Activated effector memory CD4-positive, alpha-beta T cell treated with Interleukin-2 at 50 U/mL for 16 hours (primary cell): ENCODE data around the gene GRIK3.

ENCODE experiments used
- DNase-seq: peaks from one replicate; pipeline ENCODE4 v3.0.0-alpha.2; 2020

GRIK3 gene

DNA sequence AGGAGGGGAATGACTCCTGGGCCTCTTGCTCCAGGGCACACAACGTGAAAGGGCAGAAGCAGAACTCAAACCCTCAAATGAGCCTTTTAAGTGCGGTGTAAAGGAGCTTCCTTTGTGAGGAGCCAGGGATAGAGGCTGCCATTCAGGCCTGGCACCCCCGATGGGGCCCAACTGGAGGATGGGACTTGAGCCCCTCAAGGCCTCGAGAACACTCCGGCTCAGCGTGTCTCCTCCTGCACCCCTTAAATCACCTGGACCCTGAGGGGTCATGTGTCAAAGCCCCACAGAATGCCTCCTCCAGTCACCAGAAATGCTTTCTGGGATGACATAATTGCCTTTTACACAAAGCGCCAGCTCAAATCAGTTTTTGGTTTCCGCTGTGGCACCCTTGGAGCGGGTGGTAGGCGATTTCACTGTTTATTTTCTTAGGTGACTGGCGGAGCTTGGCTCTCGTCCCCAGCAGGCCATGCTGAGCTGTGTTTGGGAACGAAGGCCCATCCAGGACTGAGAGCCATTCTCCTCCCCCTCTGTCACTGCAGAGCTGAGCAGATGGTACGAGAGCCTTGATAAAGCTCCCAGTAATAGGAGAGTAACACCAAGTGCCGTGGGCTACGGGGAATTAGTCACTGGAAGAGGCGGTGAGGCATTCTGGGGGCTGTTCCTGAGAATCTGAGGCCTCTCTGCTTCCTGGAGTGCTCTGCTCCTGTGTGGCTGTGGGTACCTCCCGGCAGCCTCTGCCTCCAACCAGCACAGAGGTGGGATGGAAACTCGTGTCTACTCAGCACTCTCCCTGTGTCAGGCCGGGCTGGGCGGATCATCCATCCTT lies 163.0 kb downstream of the GRIK3 start:
- no peak for DNase-seq

- DNase-seq = no peak
Observed at GRCh38 chr1:36869826-36870225, 164.5 kb downstream of the GRIK3 start.

GRCh38 chr1:36869054-36869453 lies 165.3 kb downstream of the GRIK3 start:
- DNase-seq = no peak

DNA sequence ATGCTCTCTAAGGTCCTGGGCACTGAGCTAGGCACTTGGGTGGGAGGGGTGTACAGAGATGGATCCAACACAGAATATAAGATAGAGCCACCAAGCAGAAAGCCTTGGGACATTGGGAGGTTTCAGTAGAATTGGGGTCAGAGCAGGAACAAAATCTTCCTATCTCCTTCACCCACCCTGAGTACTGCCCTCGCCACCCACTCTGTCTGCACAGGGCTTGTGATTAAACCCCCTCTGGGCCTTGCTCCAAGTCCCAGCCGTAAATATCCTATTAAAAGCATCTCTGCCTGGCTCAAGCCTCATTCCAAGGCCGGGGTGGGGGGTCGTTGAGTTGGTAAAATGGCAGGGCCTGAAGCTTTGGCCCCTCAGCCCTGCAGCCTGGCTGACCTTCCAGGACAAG lies 166.7 kb downstream of the GRIK3 start:
- no peak for DNase-seq

GRCh38 chr1:36866169-36866814 lies 168.0 kb downstream of the GRIK3 start:
- no peak for DNase-seq

DNA sequence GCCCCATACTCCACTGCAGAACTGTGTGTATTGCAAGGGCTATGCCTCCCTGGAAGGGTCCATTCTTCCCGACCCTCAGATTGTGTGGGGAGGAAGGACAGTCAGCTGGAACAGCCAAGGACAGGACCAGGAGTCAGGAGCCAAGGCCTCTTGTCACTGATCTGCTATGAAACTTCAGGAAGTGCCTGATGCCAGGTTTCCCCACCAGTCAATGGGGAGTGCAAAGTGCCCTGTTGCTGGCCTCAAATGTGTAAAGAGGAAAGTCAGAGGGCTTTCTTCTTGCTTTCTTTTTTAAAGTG lies 168.8 kb downstream of the GRIK3 start:
- DNase-seq = no peak

DNA sequence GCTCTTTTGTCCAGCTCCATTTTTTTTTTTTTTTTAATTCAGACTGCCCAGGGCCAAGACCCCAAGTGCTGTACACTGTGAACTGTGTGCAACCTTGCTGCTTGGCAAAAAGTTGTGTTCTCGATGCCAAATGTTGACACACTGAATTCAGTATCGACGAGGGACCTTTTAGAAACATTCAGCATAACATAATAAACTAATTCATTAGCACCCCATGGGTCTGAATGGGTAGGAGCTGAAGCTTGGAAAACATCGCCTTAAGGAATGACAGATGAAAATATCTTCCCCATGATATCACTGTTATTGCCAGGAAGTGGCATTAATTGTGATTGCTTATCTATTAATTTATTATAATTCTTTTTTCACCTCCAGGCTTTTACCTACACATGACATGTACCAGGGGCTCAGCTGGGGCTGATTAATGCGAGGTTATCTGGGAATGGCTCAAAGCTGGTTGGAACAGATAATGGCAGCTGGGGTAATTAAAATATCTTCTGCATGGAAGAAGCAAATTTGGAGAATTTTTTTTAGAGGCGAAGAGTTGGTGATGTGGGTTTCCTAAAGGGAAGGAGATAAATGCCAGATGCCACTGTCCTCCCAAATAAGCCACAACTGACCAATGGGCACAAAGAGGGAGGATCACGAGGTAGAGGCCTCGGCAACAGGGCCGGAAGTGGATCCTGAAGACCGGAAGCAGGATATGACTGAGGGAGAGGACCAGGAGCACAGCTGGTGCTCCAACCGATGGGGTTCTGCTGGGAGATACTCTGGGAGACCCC lies 169.3 kb downstream of the GRIK3 start:
- no peak for DNase-seq

GRCh38 chr1:36864182-36864822 lies 170.0 kb downstream of the GRIK3 start:
- DNase-seq = no peak

DNA sequence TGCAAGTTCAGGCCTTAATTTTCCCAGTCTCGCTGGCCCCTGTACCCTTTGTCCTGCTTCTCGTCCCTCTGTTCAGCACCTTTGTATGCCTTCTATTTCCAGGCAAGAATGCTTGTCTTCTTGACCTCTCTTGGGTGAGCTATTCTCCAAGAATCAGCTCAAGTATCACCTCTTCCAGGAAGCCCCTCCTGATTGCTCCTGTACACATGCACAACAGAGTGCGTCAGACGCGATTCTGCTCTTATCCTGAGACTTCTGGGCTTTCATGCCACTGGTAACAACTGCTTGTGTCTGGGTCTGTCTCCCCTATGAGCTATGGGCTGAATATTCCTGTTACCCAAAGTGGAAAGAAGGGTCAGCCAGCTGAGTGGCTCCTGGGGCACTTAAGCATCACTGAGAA lies 170.8 kb downstream of the GRIK3 start:
- no peak for DNase-seq

- no peak for DNase-seq
Observed at GRCh38 chr1:36863061-36863460, 171.3 kb downstream of the GRIK3 start.

DNA sequence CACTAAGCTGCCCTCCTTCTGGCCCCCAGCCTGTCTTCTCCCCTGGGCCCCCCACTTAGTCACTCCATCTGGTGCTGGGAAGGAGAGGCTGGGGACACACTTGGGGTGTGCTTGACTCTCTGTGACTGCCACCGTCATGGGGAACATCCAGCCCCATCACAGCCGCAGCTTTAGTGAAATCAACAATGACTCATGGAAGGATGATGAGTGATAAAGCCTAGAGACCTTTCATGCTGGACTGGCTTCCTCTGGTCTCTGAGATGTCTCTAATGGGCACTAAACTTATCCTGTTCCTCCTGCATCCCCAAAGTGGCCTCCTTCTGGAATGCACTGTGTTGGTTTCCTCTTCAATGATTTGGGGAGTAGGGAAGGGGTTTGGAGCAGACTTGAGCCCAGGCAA lies 172.9 kb downstream of the GRIK3 start:
- no peak for DNase-seq

- no peak for DNase-seq
Observed at GRCh38 chr1:36859926-36860325, 174.4 kb downstream of the GRIK3 start.

- DNase-seq = no peak
Observed at GRCh38 chr1:36858981-36859380, 175.3 kb downstream of the GRIK3 start.

GRCh38 chr1:36858553-36858952 lies 175.8 kb downstream of the GRIK3 start:
- DNase-seq = no peak

DNA sequence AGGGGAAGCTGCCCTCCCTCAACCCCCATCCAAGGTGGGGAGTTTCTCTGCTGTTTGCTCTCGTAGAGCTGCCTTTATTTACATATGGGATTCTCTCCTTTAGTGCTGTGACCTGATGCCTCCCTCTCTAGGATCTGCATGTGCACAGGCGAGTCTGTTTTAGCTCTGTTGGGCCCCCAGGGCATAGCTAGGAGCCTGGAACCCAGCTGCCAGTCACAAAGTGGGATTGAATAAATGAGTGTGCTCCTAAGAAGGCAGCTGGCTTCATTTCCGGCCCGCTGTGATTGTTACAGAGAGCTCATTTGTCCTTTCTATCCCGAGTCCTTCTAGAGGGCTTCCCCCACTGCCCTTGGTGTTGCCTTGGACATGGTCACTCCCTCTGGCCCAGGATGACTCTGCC lies 176.6 kb downstream of the GRIK3 start:
- DNase-seq = no peak

DNA sequence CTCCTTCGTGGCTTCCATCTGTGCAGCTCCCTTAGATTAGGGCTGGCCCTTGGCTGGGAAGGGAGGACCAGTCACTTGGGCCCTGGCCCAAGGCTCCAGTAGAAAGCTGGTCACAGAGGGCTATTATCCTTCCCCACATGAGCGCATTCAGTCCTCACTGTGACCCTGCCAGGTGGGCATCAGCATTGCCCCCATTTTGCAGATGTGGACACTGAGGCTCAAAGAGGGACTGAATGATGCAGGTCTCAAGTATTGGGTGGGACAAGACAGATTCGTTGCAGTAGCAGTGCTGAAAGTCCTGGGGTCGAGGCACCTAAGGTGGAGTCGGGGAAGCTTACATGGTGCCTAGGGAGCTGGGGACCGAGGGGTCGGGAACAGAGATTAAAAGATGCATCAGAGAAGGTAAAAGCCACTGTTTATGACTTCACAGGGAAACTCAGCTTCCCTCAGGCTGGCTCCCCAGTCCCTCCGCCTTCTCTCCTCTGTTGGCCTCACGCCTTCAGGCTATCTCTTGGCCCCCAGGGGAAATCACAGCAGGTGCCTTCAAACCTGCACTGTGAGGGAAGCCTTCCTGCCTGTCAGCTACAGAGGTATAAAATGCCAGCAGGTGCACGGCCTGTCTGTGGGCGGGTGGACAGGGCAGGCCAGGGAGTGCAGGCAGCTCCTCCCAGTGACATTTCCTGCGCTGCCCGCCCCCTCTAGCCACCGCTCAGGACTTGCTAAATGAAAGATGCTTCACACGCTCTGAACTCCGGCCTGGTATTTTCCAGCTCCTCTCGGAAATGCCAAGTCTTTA lies 178.4 kb downstream of the GRIK3 start:
- DNase-seq = no peak

DNA sequence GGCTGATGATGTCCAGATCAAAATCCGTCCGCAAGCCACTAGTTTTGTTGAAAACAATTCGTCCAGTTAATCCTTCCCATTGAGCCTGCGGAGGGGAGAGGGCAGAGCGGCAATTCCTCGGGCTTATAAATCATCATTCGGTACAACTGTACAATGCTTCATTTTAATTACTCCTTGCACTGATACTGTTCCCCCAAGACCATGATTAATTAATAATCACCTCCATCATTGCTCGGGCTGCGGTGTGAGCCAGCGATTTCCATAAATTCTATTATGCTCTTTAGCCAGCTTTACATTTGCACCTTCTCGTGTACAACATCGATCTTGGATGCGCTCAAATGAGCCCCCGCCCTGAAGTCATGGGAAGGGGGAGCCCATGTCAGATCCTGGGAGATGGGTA lies 180.7 kb downstream of the GRIK3 start:
- no peak for DNase-seq

DNA sequence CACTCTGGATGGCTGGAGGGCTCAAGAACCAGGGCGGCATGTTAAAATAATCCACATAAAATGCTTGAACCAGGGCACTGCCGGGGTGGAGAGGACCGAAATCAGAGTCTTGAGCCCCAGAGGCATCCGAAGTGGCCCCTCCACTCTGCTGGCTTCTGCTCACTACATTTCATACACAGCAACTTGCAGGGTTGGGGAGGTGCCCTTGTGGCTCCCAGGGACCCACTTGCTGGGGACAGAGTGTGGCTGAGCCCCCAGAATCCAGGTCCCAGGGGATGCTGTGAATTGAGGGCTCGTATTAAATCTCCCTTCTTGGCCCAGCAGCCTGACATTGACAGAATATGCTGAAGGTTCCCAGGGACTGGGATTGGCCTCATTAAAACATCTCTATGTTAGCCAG lies 181.7 kb downstream of the GRIK3 start:
- DNase-seq = no peak

- no peak for DNase-seq
Observed at GRCh38 chr1:36851595-36851994, 182.7 kb downstream of the GRIK3 start.

GRCh38 chr1:36851087-36851486 lies 183.2 kb downstream of the GRIK3 start:
- DNase-seq = no peak

DNA sequence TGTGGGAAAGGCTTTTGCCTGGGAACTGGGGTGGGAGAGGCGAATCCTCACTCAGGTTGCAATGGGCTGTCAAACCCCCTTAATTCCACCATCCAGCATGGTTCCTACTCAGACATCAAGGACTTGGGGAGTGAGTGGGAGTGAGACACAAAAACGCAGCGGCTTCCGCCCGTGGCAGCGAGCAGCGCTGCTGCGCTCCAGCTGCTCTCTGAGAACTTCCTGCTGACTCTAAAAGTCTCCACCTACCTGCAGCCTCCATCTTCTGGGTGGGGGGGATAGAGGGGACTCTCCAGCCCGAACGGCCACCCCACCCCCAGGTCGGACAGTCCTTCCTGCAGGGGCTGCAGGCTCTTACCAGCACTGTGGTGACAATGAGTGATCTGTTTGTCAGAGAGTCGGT lies 184.4 kb downstream of the GRIK3 start:
- no peak for DNase-seq

GRCh38 chr1:36847761-36848160 lies 186.6 kb downstream of the GRIK3 start:
- no peak for DNase-seq

GRCh38 chr1:36847186-36847585 lies 187.1 kb downstream of the GRIK3 start:
- no peak for DNase-seq
